Left lobe of liver (tissue), 2 donors: ENCODE results near the gene ARPC1A. TPM values are rescaled to one million over a fixed set of nuclear protein-coding genes. Genes with fewer than 3 reads are reported as not detected.
A peak's percentile ranks its signal among the peaks of the same experiment; 100 is the strongest.
"Not testable (repeated sequence)": the region's sequence is repeated elsewhere in the genome, so short reads cannot be mapped to it uniquely, and the experiment has no call there.

Experiments used
- ATAC-seq: fragments of 200-7000 bp; cut with Tn5 transposase; one replicate; pipeline ENCODE4 v1.9.1; 2020; ENCODE audit warnings: mild to moderate bottlenecking, moderate library complexity
- DNase-seq: peaks from one replicate; pipeline ENCODE4 v3.0.0-alpha.2; 2020; ENCODE audit warnings: low spot score
- total RNA-seq: library from RNA; stranded (reverse); gene quantifications from one replicate; pipeline ENCODE4 v1.2.1, GENCODE V29; 2021
- donor health status: DM: no; HTN: no; CAD: no; lungs with moderate emphysema.
- donor health status: DM: no; HTN: yes; CAD: no.

Gene ARPC1A
- total RNA-seq, 1 donor from 2014 or later: 64.2 TPM

DNA sequence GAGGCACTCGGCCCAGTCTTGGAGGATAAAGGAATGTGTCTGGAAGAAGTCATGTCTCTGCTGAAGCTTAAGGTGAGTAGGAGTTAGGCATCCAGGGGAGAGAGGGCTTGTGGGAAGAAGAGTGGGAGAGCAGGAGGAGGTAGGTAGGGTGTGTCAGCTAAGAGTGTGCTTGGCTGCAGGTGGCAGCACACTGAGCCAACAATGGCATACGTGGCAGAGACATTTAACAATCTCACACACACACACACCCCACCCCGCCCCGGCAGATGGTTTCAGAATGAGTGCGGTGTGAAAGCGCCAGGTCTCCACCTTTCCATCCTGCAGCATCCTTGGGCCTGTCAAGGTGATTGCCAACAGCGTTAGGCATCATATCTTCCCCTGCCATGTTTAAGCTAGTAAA, 11.2 kb upstream of the ARPC1A start:
- no peak for DNase-seq
- no peak for ATAC-seq

DNA sequence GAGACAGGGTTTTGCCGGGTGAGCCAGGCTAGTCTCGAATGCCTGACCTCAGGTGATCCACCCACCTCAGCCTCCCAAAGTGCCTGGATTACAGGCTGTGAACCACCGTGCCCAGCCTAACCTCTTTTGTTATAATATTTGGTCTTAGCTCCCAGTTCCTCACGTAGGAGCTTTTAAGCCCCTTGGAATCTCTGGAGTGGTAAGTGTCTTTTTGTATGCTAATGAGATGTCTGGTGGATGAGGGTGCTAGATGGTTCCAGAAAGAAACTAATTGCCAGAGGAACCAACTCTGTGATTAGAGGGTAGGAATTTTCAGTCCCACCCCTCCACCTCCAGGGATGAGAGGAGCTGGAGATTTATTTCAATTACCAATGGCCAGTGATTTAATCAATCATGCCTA, 5.3 kb upstream of the ARPC1A start:
- no peak for ATAC-seq

DNA sequence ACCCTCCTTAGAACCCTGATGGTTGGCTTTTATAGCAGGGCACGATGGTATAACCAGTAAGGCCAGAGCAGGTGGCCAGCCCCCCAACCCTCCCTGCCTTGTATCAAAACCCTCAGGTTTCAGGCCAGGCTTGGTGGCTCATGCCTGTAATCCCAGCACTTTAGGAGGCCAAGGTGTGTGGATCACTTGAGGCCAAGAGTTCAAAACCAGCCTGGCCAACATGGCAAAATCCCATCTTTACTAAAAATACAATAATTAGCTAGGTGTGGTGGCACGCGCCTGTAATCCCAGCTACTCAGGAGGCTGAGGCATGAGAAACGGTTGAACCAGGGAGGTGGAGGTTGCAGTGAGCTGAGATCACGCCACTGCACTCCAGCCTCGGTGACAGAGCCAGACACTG, 3.0 kb upstream of the ARPC1A start:
- not testable (repeated sequence) for ATAC-seq, DNase-seq

More for the DNA sequence above, 5.3 kb upstream of the ARPC1A start:
- DNase-seq: no peak

DNA sequence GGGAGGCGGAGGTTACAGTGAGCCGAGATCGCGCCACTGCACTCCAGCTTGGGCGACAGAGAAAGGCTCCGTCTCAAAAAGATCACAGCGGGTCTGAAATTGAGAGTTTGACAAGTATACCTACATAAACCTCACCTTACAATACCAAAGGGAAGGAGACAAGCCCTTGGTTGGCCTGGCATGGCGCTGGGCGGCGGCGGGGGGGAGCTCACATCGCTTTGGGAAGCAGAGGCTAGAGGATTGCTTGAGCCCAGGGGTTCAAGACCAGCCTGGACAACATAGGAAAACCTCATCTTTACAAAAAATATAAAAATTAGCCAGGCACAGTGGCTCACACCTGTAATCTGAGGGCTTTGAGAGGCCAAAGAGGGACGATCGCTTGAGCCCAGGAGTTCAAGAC, 1.1 kb upstream of the ARPC1A start:
- DNase-seq (no peak), ATAC-seq (no peak)

DNA sequence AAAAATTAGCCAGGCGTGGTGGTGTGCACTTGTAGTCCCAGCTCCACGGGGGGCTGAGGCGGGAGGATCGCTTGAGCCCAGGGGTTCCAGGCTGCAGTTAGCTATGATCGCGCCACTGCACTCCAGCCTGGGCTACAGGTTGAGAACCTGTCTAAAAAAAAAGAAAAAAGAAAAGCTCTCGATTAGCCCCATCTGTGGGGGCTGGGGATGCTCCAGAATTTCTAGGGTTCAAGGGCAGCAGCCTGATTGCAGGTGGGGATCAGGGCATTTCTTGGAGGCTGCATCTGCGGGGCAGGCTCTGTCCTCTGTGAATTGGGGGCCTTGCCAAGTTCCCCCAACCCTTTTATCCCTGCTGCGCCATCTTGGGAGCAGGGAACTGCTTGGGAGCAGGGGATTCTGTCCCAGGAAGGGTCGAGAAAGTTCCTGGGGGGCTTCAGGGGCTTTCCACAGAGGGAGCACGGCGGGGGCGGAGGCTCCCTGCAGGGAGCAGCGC, 651 bp upstream of the ARPC1A start:
- DNase-seq: no peak
- ATAC-seq: no peak

DNA sequence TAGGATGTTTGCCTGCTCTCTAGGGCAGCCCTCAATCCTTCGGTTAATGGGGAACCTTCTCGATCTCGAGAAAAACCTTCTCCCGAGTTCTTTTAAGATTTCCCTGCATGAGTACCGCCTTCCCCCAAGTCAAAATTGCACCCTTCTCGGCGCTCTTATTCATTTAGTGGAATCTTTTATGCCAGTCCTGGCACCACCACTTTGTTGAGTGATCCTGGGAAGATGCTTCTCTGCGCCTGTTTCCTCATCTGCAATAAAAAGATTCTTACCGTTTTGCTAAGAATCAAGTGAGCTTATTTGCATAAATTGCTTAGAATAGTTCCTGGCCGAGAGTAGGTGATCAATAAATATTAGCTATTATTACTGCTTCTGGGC, 697 bp downstream of the ARPC1A start:
- ATAC-seq (no peak), DNase-seq (no peak)

DNA sequence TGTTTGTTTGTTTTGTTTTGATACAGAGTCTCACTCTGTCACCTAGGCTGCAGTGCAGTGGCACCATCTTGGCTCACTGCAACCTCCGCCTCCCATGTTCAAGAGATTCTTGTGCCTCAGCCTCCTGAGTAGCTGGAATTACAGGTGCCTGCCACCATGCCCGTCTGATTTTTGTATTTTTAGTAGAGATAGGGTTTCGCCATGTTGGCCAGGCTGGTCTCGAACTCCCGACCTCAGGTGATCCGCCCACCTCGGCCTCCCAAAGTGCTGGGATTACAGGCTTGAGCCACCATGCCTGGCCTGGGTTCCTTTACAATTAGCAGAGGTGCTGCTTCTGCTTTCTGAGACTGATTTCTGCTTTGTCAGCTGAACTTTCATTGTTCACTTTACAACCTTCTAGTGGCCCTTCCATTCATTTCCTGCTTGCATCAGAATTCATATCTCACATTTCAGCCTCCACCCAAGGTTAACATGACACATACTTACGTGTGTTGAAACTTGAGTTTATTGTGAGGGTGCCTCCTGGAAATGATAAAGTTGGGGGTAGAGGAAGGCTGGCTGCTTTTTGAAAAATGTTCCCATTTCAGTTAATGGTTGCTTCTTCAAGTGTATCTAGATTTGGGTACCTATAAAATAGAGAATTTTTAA, 4.7 kb downstream of the ARPC1A start:
- ATAC-seq, DNase-seq: not testable (repeated sequence)

DNA sequence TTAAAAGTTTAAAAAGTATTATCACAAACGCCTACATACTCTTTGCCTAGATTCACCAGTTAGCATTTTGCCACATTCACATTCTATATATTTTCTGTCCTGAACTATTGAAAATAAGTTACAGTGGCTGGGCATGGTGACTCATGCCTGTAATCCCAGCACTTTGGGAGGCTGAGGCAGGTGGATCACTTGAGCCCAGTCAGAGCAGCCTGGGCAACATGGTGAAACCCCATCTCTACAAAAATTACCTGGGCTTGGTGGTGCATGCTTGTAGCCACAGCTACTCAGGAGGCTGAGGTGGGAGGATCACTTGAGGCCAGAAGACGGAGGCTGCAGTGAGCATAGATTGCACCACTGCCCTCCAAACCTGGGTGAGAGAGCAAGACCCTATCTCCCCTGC, 5.3 kb downstream of the ARPC1A start:
- no peak for ATAC-seq
- no peak for DNase-seq

DNA sequence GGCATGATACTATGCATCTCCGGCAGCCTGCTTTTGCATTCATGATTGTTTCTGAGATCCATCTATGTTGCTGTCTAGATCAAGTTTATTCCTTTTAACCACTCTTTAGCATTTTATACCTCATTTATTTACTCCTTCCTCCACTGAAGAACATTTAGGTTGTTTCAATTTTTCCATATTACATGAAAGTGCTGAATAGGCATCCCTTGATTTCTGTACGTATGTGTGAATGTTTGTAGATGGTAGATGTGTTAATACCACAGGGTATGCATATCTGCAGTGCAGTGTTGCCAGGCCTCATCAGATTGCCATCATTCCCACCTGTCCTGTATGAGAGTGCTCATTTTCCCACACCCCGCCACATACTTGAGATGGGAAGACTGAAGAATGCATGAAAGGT, 13.9 kb downstream of the ARPC1A start:
- ATAC-seq: no peak
- DNase-seq: no peak

DNA sequence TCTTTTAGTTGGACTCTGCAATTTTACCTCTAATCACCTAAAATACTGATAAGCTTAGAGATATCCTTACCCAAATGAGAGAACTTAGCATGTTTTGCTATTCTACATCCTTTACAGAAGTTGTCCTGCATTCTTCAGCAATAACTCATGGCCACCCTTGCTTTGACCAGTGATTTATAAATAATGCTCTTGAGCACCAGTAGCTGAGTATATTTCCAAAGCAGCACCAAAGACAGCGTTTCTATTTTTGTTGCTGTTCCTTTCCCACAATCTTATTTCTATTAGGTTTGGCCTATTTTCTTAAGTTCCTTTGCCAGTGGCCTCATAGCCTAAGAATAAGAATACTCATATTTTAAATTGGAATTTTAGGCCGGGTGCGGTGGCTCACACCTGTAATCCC, 15.0 kb downstream of the ARPC1A start:
- DNase-seq: no peak
- ATAC-seq: no peak

DNA sequence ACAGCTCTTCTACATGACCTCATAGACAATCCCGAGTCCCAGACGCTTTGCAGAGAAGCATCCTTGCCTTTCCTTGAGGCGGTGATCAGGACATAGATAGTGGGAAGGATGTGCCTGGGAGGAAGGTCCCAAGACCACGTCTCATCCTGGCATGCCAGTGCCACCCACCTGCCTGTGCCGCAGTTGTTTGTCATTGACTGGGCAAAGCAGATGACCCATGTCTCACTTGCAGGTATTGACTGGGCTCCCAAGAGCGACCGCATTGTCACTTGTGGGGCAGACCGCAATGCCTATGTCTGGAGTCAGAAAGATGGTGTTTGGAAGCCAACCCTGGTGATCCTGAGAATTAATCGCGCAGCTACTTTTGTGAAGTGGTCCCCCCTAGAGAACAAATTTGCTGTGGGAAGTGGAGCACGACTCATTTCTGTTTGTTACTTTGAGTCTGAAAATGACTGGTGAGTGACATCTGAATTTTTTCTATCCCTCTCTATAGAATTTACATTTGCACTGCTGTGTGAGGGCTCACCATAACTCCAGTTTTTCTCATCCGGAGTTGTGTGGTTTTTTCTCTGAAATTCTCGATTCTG, 18.5 kb downstream of the ARPC1A start:
- ATAC-seq: no peak
- DNase-seq: no peak

DNA sequence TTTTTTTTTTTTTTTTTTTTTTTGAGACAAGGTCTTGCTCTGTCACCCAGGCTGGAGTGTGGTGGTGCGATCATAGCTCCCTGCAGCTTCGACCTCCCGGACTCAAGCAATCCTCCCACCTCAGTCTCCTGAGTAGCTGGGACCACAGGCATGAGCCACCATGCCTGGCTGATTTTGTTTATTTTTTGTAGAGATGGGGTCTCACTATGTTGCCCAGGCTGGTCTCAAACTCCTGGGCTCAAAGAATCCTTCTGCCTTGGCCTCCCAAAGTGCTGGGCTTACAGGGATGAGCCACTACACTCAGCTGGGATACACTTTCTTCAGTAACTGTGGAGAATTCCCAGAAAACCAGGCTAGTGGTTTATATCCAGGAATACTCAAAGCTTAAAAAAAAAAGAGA, 24.9 kb downstream of the ARPC1A start:
- ATAC-seq, DNase-seq: not testable (repeated sequence)

DNA sequence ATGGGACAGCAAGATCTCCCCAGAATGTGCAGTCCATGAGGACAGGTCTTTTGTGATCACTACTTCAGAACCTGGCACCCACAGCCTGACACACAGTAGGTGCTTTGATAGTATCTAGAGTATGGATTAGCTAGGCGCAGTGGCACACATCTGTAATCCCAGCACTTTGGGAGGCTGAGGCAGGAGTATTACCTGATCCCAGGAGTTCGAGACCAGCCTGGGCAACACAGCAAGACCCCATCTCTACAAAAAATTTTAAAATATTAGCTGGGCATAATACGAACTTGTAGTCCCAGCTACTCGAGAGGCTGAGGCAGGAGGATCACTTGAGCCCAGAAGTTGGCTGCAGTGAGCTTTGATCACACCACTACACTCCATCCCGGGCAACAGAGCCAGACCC, 26.5 kb downstream of the ARPC1A start:
- ATAC-seq (no peak), DNase-seq (no peak)

DNA sequence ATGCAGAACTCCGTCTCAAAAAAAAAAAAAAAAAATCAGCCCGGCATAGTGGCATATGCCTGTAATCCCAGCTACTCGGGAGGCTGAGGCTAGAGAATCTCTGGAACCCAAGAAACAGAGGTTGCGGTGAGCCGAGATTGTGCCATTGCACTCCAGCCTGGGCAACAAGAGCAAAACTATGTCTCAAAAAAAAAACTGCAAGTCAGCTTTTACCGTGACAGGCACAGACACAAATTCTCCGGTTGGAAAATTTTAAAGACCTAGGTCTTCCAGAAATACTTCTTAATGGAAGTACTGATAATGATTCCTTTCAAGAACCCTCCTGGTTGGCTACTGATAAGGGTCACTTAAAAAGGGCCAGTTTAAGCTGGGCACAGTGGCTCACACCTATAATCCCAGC, 29.4 kb downstream of the ARPC1A start:
- ATAC-seq: no peak
- DNase-seq: no peak

DNA sequence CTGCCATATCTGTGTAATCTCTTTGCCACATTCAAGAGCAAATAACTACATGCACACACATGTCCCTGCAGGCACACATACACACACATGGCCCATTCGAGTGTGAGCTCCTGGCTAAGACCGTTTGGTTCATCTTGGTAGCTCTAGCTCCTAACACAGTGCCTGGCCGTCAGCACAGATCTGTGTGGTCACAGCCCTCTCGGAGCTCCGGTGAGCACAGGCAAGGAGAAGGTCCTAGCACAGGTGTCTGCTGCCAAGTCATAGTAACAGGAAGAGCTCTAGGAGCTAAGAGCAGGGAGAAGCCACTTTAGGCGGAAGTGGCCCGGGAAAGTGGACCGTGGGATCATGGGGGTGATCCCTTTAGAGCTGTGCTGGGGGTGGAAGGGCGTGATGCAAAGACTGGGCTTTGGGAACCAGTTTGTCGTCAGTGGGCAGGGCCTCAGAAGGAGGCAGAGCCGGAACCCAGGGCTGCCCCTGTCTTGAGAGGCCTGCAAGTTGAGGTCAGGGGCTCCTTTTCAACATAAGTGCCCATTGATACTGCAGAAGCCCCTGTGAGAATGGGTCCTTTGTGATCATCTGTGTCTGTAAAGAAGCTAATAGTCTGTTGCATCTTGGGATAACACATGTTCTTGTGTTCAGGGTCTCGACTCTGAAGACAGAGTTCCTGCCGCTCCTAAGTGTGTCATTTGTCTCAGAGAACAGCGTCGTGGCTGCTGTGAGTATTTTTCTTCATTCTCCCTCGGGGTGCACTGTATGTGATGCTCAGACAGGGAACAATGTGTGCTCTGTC, 32.2 kb downstream of the ARPC1A start:
- ATAC-seq (no peak), DNase-seq (no peak)

DNA sequence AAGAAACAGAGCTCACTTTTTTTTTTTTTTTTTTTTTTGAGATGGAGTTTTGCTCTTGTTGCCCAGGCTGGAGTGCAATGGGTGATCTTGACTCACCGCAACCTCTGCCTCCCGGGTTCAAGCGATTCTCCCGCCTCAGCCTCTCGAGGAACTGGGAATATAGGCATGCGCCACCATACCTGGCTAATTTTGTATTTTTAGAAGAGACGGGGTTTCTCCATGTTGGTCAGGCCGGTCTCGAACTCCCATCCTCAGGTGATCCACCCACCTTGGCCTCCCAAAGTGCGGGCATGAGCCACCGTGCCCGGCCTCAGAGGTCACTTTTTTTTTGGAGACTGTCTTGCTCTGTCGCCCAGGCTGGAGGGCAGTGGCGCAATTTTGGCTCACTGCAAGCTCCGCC, 32.8 kb downstream of the ARPC1A start:
- not testable (repeated sequence) for ATAC-seq, DNase-seq

DNA sequence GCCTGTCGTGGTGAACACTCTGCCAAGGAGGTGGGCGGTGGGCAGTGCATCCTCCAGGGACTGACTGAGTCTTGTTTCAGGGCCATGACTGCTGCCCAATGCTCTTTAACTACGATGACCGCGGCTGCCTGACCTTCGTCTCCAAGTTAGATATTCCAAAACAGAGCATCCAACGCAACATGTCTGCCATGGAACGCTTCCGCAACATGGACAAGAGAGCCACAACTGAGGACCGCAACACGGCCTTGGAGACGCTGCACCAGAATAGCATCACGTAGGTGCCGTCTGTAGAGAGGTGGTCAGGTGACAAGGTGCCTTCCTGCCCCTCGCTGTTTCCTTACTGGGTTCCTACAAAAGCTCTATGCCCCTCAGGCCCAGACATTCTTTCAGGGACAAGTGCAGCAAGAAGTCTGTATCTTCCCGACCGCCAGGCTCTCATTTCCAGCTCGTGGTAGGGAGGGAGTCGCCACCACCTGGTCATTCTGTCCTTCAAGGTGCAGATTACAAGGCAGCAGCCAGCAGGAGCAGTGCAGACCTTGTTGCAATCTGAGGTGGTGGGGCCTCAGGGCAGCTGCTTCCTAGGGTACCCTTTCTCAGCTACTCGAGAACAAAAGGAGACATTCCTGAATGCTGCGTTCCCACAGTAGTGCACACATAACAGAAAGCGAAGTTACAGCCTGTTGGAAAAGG, 33.9 kb downstream of the ARPC1A start:
- DNase-seq (no peak), ATAC-seq (no peak)

DNA sequence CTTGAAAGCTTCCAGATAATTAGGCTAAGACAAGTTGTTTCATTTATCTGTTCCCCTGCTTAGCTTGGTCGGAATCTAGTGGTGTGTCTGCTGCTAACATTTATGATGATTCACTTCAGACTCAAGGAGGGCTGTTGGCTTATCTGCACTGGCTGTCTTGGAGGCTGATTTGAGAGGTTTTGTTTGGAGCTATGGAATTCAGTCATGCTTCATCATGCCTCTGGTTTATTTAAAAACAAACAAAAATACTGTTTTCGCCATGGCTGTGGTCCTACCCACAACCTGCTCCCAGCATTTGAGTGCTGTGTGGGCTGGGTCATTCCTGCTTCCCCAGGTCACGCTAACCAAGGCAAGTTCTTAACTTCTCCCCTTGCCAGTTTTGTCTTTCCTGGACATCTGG, 37.1 kb downstream of the ARPC1A start:
- DNase-seq (no peak), ATAC-seq (no peak)

DNA sequence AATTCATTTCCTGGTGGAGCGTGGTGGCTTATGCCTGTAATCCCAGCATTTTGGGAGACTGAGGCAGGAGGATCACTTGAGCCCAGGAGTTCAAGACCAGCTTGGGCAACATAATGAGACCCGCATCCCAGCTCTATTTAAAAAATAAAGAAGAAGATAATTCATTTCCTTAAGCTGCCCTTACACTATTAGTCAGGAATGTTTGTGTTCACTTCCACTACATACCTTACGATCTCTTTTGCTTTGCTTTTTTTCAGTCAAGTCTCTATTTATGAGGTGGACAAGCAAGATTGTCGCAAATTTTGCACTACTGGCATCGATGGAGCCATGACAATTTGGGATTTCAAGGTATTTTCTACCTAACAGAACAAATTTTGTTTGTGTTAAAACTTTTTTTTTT, 37.6 kb downstream of the ARPC1A start:
- no peak for DNase-seq
- ATAC-seq: no peak

DNA sequence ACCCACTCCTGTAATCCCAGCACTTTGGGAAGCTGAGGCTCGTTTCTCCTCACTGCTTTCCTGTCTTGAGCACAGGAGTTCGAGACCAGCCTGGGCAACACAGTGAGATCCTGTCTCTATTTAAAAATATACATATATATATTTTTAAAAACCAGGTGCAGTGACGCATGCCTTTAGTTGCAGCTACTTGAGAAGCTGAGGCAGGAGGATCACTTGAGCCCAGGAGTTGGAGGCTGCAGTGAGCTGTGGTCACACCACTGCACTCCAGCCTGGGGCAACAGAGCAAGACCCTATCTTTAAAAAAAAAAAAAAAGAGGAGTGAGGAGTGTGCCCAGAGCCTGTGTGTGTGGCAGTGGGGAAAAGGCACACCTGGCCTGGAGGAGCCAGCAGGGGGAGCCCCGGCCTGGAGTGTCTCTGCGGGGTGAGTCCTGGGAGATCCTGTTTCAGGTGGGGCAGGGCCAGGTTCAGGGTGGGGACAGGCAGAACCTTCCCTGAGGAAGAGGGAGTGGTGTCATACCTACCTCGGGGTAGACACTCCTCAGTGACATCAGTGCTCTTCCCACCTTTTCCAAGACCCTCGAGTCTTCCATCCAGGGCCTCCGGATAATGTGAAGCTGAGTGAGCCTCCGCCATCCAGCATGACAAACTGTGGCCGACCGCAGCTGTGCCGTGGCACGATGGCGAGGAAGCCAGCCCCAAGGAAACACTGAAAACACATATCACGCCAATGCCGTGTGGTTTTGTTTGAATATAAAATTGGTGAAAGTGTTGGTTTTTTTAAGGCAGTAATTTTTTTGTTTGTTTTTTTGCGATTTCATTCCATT, 39.8 kb downstream of the ARPC1A start:
- ATAC-seq: peak; percentile 95
- DNase-seq: peak; percentile 68

DNA sequence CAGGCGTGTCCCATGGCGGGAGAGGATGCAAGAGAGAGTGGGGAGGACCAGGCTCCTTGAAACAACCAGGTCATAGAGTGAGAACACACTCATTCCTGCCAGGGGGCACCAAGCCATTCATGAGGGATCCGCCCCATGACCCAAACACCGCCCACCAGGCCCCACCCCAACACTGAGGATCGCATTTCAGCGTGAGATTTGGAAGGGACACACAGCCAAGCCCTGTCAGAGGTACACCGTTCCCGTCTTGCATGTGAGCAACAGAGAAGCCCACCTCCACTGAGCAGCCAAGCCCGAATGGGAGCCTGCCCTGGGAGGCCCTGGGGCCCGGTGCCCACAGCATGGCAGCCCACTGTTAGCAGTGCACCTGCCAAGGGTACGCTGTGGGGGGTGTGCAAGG, 40.9 kb downstream of the ARPC1A start:
- ATAC-seq: no peak
- no peak for DNase-seq
